ENCODE measurements around the gene MTMR1. TPM values are rescaled to one million over a fixed set of nuclear protein-coding genes. Genes with fewer than 3 reads are reported as not detected.

Gene MTMR1
- total and polyA plus RNA-seq, 9 of the 15 experiments (the other 6 are each of a cell fraction or from before 2014, with no cell fraction given) = 0.96 to 35.4 (median 22.4) TPM

GRCh38 chrX:150693725-150694574, 754 bp downstream of the MTMR1 start (continued):
- TF ChIP-seq VEZF1 (CRISPR knock-in tag; IDR thresholded peaks at IDR 0.05) (peak; percentile 38; the same call in 1 of the 2 replicates), SMC3 (conservative IDR thresholded peaks at IDR 0.05; ENCODE audit: insufficient read depth, low read depth, low read length) (no peak), ZNF785 (CRISPR knock-in tag; IDR thresholded peaks at IDR 0.05) (no peak), THRB (CRISPR knock-in tag; conservative IDR thresholded peaks at IDR 0.05) (no peak), MYC (IDR thresholded peaks at IDR 0.05; ENCODE audit: low read depth, low read length) (peak; percentile 21; the same call in 1 of the 2 replicates), MYC (CRISPR knock-in tag; IDR thresholded peaks at IDR 0.05; ENCODE audit: borderline replicate concordance, low read depth) (no peak), OTX1 (CRISPR knock-in tag; IDR thresholded peaks at IDR 0.05) (no peak), SPI1 (IDR thresholded peaks at IDR 0.05; ENCODE audit: borderline replicate concordance, low read depth, low read length) (peak; percentile 52; the same call in 1 of the 2 replicates), ETV6 (IDR thresholded peaks at IDR 0.05; ENCODE audit: borderline replicate concordance in 1 of 2, low read depth in 2 of 2, low read length in 1 of 2) (no peak), ETV6 (CRISPR knock-in tag; IDR thresholded peaks at IDR 0.05; ENCODE audit: borderline replicate concordance) (no peak), GTF2E2 (tag; IDR thresholded peaks at IDR 0.05) (no peak), CUX1 (CRISPR knock-in tag; IDR thresholded peaks at IDR 0.05) (no peak), ZNF75A (CRISPR knock-in tag; IDR thresholded peaks at IDR 0.05) (0 out of 2 replicates have a peak, but pooled peaks have one; percentile 73), SIN3A (IDR thresholded peaks at IDR 0.05; ENCODE audit: borderline replicate concordance in 2 of 2, control insufficient read depth in 1 of 2, low read depth in 2 of 2, low read length in 2 of 2) (peak in 1 of 2 experiments; percentile 54; a peak in 1 of 4 replicates), ZNF444 (CRISPR knock-in tag; IDR thresholded peaks at IDR 0.05) (no peak)
- TF ChIP-seq, protein P1, sequence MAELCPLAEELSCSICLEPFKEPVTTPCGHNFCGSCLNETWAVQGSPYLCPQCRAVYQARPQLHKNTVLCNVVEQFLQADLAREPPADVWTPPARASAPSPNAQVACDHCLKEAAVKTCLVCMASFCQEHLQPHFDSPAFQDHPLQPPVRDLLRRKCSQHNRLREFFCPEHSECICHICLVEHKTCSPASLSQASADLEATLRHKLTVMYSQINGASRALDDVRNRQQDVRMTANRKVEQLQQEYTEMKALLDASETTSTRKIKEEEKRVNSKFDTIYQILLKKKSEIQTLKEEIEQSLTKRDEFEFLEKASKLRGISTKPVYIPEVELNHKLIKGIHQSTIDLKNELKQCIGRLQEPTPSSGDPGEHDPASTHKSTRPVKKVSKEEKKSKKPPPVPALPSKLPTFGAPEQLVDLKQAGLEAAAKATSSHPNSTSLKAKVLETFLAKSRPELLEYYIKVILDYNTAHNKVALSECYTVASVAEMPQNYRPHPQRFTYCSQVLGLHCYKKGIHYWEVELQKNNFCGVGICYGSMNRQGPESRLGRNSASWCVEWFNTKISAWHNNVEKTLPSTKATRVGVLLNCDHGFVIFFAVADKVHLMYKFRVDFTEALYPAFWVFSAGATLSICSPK (IDR thresholded peaks at IDR 0.05; ENCODE audit: borderline replicate concordance) = no peak
